Mesendoderm (in vitro differentiated cells): Measurements from ENCODE around the gene MYOM3. TPM values are rescaled to one million over a fixed set of nuclear protein-coding genes. Genes with fewer than 3 reads are reported as not detected.

Source experiments
- DNase-seq: peaks from one replicate; pipeline ENCODE4 v3.0.0; 2013
- H2AK5ac ChIP-seq: 2 replicates; pipeline ENCODE4 v1.6.1; 2013; ENCODE audit warnings: low read length, inconsistent platforms
- H2BK120ac ChIP-seq: 2 replicates; pipeline ENCODE4 v1.6.1; 2013; ENCODE audit warnings: low read depth, mild to moderate bottlenecking, low read length, moderate library complexity, mixed read lengths
- H2BK15ac ChIP-seq: replicated peaks from 2 replicates; pipeline ENCODE4 v1.6.1; 2013; ENCODE audit warnings: low read depth, mild to moderate bottlenecking, moderate library complexity
- H2BK5ac ChIP-seq: 2 replicates; pipeline ENCODE4 v1.6.1; 2013; ENCODE audit warnings: low read length, inconsistent platforms
- H3K18ac ChIP-seq: 2 replicates; pipeline ENCODE4 v1.6.1; 2013; ENCODE audit warnings: mild to moderate bottlenecking, low read length, mixed read lengths
- H3K23ac ChIP-seq: one replicate; pipeline ENCODE4 v1.6.1; 2013; ENCODE audit warnings: low read length
- H3K27ac ChIP-seq: 2 replicates; pipeline ENCODE4 v1.5.1; 2013; ENCODE audit warnings: low read depth, mild to moderate bottlenecking, inconsistent platforms, low read length, moderate library complexity
- H3K27me3 ChIP-seq: 2 replicates; pipeline ENCODE4 v1.6.1; 2013; ENCODE audit warnings: low read length, control low read depth, mild to moderate bottlenecking, inconsistent platforms; ENCODE audit not compliant: insufficient read depth, poor library complexity
- H3K36me3 ChIP-seq: 2 replicates; pipeline ENCODE4 v1.6.1; 2013; ENCODE audit warnings: low read length, inconsistent platforms; ENCODE audit not compliant: control insufficient read depth, insufficient read depth
- H3K4ac ChIP-seq: one replicate; pipeline ENCODE4 v1.6.1; 2013; ENCODE audit warnings: low read depth, mild to moderate bottlenecking, low read length, moderate library complexity
- H3K4me1 ChIP-seq: 2 replicates; pipeline ENCODE4 v1.6.1; 2013; ENCODE audit warnings: low read depth, low read length, inconsistent platforms; ENCODE audit not compliant: control insufficient read depth
- H3K4me2 ChIP-seq: 2 replicates; pipeline ENCODE4 v1.6.1; 2013; ENCODE audit warnings: low read length
- H3K4me3 ChIP-seq: 2 replicates; pipeline ENCODE4 v1.5.1; 2013; ENCODE audit warnings: mild to moderate bottlenecking, low read length
- H3K56ac ChIP-seq: one replicate; pipeline ENCODE4 v1.6.1; 2013; ENCODE audit warnings: low read length
- H3K79me1 ChIP-seq: 2 replicates; pipeline ENCODE4 v1.6.1; 2013; ENCODE audit warnings: low read length, inconsistent platforms
- H3K79me2 ChIP-seq: 2 replicates; pipeline ENCODE4 v1.6.1; 2013; ENCODE audit warnings: mild to moderate bottlenecking, low read length; ENCODE audit not compliant: control insufficient read depth, insufficient read depth
- H3K9ac ChIP-seq: 2 replicates; pipeline ENCODE4 v1.6.1; 2013; ENCODE audit warnings: low read length, inconsistent platforms
- H4K5ac ChIP-seq: one replicate; pipeline ENCODE4 v1.6.1; 2013; ENCODE audit warnings: low read length
- H4K8ac ChIP-seq: one replicate; pipeline ENCODE4 v1.6.1; 2013; ENCODE audit warnings: low read depth, mild to moderate bottlenecking, control low read depth, low read length, moderate library complexity
- WGBS: extraction: QIAGEN DNeasy Blood & Tissue Kit; methylation state at CpG from one replicate; pipeline ENCODE4 v1.1.7; 2013; ENCODE audit warnings: low lambda C conversion rate, missing lambda C conversion rate; ENCODE audit not compliant: insufficient coverage; ENCODE audit errors: extremely low coverage; 5-methylcytosine and 5-hydroxymethylcytosine counted together
- polyA plus RNA-seq, 2 experiments: library from polyadenylated mRNA; stranded (reverse); fragments of 200-250 nt; gene quantifications; one replicate each; pipeline ENCODE4 v1.2.3, GENCODE V29; 2013

MYOM3 gene
- 0.07 TPM for polyA plus RNA-seq (2013, experiment 1 of 2)
- 0.06 TPM for polyA plus RNA-seq (2013, experiment 2 of 2)

DNA sequence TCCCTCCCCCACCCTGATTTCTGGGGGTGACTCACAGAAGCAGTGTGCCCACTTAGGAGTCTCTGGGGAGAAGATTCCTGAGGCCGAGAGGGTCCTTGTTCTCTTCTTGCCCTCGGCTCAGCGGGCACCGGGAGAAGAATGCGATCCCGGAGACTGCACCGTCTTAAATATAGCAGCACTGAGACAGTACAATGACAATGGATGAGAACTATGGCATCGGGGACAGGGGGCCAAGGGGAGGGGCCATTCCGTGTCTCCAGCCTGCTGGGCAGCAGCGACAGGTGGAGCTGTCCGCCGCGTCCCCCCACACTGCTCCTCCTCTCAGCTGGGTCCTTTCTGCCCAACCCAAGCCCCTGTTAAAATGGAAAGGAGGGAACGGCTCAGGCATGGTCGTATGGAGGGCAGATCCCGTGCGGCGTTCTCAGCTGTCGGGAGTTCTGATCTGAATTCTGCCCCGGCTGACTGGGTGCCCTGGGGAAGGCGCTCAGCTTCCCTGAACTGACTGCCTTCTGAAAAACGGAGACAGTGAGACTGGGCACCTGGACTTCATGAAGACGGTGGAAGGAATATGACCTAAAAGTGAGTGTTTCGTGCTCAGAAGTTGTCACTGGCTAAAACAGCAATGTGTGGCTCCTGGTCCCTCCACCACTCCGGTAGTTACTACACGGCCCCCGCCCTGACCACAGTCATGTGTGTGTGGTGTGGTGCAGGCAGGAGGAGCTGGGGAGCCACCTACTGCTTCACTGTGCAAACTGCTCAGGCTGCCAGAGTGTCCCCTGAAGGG, at the start of gene MYOM3:
TSS of gene MYOM3 (minus strand) at position 140 of the 784 bp plus-strand sequence. CDS start 3,499 bp downstream, outside the sequence.
- Histone ChIP-seq H3K4me3 (no peak within 1 kb of the TSS), H3K79me2 (no peaks in the 10 kb centered on the region), H4K5ac (no peak within 1 kb of the TSS), H3K79me1 (no peaks in the 10 kb centered on the region), H3K36me3 (no peaks in the 10 kb centered on the region), H3K4ac (no peak within 1 kb of the TSS), H3K18ac (no peak within 1 kb of the TSS), H2BK15ac (no peak within 1 kb of the TSS), H3K23ac (no peak within 1 kb of the TSS), H2AK5ac (no peak within 1 kb of the TSS), H3K27ac (no peak within 1 kb of the TSS), H2BK5ac (no peak within 1 kb of the TSS), H3K56ac (peak within 1 kb of the TSS; percentile 42), H3K4me1 (no peaks in the 10 kb centered on the region), H2BK120ac (no peak within 1 kb of the TSS), H3K4me2 (peak within 1 kb of the TSS; percentile 27), H3K9ac (no peak within 1 kb of the TSS), H3K27me3 (no peaks in the 10 kb centered on the region), H4K8ac (no peak within 1 kb of the TSS)
- no CpG with 5 or more reads among the region's 27 CpGs for WGBS
- peak; percentile 77 for DNase-seq

DNA sequence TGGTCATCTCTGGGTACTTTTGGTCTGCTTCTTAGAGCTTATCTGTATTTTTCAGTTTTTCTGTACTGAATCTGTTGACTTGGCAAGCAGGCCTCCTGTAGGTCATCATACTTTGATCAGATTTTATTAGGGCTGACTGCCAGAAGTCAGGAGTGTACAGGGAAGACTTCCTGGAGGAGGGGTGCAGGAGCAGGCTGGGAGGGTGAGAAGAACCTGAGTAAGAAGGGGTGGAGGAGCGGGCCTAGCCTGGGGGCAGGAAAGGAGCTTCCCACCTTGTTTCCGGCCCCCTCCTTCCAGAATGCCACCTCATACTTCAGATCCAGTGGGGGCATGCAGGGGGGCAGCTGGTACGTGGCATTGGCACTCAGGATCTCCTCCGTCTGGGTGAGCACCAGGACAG, 49.3 kb upstream of the MYOM3 start:
- no peak overlapping the region for H2AK5ac ChIP-seq
- H3K36me3 ChIP-seq, result no peaks in the 10 kb centered on the region
- no peak overlapping the region for H3K56ac ChIP-seq
- no peak overlapping the region for H4K8ac ChIP-seq
- H2BK120ac ChIP-seq, result no peak overlapping the region
- no peak overlapping the region for H3K23ac ChIP-seq
- no peaks in the 10 kb centered on the region for H3K79me2 ChIP-seq
- no peak for DNase-seq
- H2BK5ac ChIP-seq, result no peak overlapping the region
- H3K4me2 ChIP-seq, result no peak overlapping the region
- H3K79me1 ChIP-seq, result no peaks in the 10 kb centered on the region
- no peaks in the 10 kb centered on the region for H3K27me3 ChIP-seq
- no CpG with 5 or more reads among the region's 4 CpGs for WGBS
- no peak overlapping the region for H3K27ac ChIP-seq
- H3K18ac ChIP-seq, result no peak overlapping the region
- no peak overlapping the region for H4K5ac ChIP-seq
- H3K9ac ChIP-seq, result no peak overlapping the region
- no peaks in the 10 kb centered on the region for H3K4me1 ChIP-seq
- H3K4ac ChIP-seq, result no peak overlapping the region
- no peak overlapping the region for H2BK15ac ChIP-seq
- no peak overlapping the region for H3K4me3 ChIP-seq

DNA sequence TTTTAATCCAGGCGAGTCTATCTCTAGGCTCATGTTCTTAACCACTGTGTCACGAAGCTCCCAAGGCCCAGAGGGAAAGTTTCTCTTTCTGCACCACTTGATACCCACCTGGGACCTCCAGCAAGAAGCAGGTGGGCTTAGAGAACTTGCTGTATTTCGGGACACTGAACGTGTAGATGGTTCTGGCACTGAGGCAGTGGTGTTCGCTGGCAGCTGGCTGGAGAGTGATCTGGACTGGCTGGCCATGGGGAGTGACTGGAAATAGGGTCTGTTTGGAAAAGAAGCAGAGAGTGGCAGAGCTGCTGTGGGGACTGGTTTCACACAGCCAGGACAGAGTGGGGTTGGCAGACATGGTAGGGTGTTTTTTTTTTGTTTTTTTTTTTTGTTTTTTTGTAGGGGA, 47.4 kb upstream of the MYOM3 start:
- Histone ChIP-seq H2BK5ac (no peak overlapping the region), H3K27ac (no peak overlapping the region), H2BK120ac (no peak overlapping the region), H4K8ac (no peak overlapping the region), H3K4me2 (no peak overlapping the region), H3K4me3 (no peak overlapping the region), H3K56ac (no peak overlapping the region), H3K4ac (no peak overlapping the region), H3K27me3 (no peaks in the 10 kb centered on the region), H3K36me3 (no peaks in the 10 kb centered on the region), H3K79me2 (no peaks in the 10 kb centered on the region), H3K4me1 (no peaks in the 10 kb centered on the region), H3K79me1 (no peaks in the 10 kb centered on the region), H4K5ac (no peak overlapping the region), H2BK15ac (no peak overlapping the region), H3K23ac (no peak overlapping the region), H3K18ac (no peak overlapping the region), H3K9ac (no peak overlapping the region), H2AK5ac (no peak overlapping the region)
- no peak for DNase-seq
- WGBS, result no CpG with 5 or more reads among the region's 5 CpGs

DNA sequence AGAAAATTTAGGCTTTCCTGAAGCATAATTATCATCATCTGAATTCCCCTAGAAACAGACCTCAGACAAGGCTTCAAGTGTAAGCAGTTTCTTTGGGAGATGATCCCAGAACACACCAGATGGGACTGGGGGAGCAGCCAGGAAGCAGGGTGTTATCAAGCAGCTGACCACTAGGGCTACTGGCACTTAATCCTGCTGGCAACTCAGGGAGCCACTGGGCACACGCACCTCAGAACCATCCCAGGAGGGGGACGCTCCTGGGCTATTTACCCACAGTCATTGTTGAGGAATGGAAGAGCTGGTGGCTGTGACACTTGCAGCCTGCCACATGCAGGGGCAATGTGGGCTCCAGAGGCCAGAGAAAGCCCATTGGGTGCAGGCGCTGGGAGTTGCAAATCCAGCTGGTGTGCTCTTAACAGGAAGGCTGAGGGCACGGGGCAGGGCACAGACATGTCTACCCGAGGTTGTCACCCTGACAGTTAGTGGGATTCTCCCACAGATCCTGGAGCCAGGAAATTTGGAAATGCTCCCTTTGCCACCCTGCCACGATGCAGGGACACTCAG, 46.1 kb upstream of the MYOM3 start:
- DNase-seq, result peak; percentile 31
- Histone ChIP-seq H3K56ac (no peak overlapping the region), H3K4me1 (peaks cover 1% of the 10 kb centered on the region), H3K27ac (no peak overlapping the region), H3K4me2 (no peak overlapping the region), H2BK120ac (no peak overlapping the region), H3K4me3 (no peak overlapping the region), H3K9ac (no peak overlapping the region), H2BK15ac (no peak overlapping the region), H2AK5ac (no peak overlapping the region), H4K8ac (no peak overlapping the region), H3K36me3 (no peaks in the 10 kb centered on the region), H3K23ac (no peak overlapping the region), H3K4ac (no peak overlapping the region), H3K18ac (no peak overlapping the region), H4K5ac (no peak overlapping the region), H3K27me3 (no peaks in the 10 kb centered on the region), H3K79me2 (no peaks in the 10 kb centered on the region), H3K79me1 (no peaks in the 10 kb centered on the region), H2BK5ac (no peak overlapping the region)
- WGBS, result no CpG with 5 or more reads among the region's 6 CpGs

DNA sequence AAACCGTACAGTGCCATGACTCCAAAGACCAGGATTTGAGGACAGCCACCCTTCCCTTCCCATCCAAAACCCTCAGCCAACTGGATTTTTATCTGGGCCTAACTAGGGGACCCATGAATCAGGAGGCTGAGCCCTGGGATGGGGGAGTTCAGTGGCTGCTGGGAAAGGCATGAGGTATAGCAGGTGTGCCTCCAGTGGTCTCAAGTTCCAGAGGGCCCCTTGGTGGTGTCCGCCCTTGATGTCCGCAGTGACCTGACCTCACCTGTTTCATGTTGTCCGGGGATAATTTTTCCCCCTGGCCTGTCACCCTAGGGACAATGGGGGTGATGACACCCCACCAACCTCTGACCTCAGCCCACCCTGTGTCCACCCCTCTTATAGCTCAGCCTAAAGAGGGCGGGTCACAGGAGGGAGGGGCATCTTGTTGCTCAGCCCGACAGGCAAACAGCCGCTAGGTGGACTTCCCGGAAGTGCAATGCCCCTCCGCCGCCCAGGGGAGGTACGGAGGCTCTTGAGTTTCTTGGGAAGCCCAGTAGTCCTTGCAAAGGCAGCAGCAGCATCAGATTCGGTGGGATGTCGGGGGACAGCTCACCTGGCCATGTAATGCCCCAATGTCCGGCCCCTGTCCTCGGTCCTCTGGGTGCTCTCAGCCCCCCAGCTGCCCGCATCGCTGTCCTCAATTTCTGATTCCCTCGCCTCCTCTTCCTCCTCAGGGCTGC, 44.8 kb upstream of the MYOM3 start:
- no peaks in the 10 kb centered on the region for H3K36me3 ChIP-seq
- H4K8ac ChIP-seq, result no peak overlapping the region
- no peak overlapping the region for H3K23ac ChIP-seq
- H2BK120ac ChIP-seq, result no peak overlapping the region
- H3K56ac ChIP-seq, result no peak overlapping the region
- no peak overlapping the region for H3K9ac ChIP-seq
- DNase-seq, result no peak
- H2BK5ac ChIP-seq, result no peak overlapping the region
- H4K5ac ChIP-seq, result no peak overlapping the region
- no peak overlapping the region for H2AK5ac ChIP-seq
- H2BK15ac ChIP-seq, result no peak overlapping the region
- no peaks in the 10 kb centered on the region for H3K79me1 ChIP-seq
- no peak overlapping the region for H3K4ac ChIP-seq
- no peak overlapping the region for H3K18ac ChIP-seq
- WGBS, result no CpG with 5 or more reads among the region's 18 CpGs
- H3K79me2 ChIP-seq, result no peaks in the 10 kb centered on the region
- H3K4me1 ChIP-seq, result peaks cover 5% of the 10 kb centered on the region
- H3K27me3 ChIP-seq, result no peaks in the 10 kb centered on the region
- no peak overlapping the region for H3K4me2 ChIP-seq
- no peak overlapping the region for H3K4me3 ChIP-seq
- no peak overlapping the region for H3K27ac ChIP-seq
